Naive thymus-derived CD4-positive, alpha-beta T cell (primary cell): ENCODE results near the gene MYO1C. TPM values are rescaled to one million over a fixed set of nuclear protein-coding genes. Genes with fewer than 3 reads are reported as not detected.
A peak's percentile ranks its signal among the peaks of the same experiment; 100 is the strongest.

Experiments
- ATAC-seq: fragments of 150-1000 bp; cut with Tn5 transposase; 2 replicates; pipeline ENCODE4 v1.10.0; 2021; ENCODE audit warnings: mild to moderate bottlenecking, moderate library complexity
- CTCF ChIA-PET: fragments of 350-600 bp; sonication (Branson Sonifier 250); formaldehyde crosslinking; loops from one replicate; lab custom pipeline; 2021; ENCODE audit warnings: antibody characterized with exemption; lab: Charles Lee
- POLR2A ChIA-PET: fragments of 350-600 bp; sonication (Branson Sonifier 250); formaldehyde crosslinking; loops from one replicate; lab custom pipeline; 2021; ENCODE audit warnings: antibody characterized with exemption, inconsistent platforms; lab: Charles Lee
- DNase-seq, 9 donors: peaks; one replicate each; pipeline versions ENCODE4 v3.0.0 to v3.0.0-alpha.2; 2020 to 2022; ENCODE audit warnings: mixed read lengths in 1 of 9
- H3K27ac ChIP-seq: one replicate; pipeline ENCODE4 v1.7.0; 2013; ENCODE audit warnings: mild to moderate bottlenecking, low read depth, low read length, moderate library complexity
- H3K27me3 ChIP-seq, 2 donors: one replicate each; pipeline ENCODE4 v1.7.0; 2013; ENCODE audit warnings: low read length in 2 of 2, mild to moderate bottlenecking in 2 of 2, moderate library complexity in 2 of 2; ENCODE audit not compliant: control insufficient read depth in 2 of 2, insufficient read depth in 2 of 2
- H3K36me3 ChIP-seq, 3 experiments: 1 replicate in 2 of 3; 2 replicates in 1 of 3; pipeline ENCODE4 v1.7.0; 2013; ENCODE audit warnings: low read length in 3 of 3, mild to moderate bottlenecking in 3 of 3, moderate library complexity in 1 of 3; ENCODE audit not compliant: insufficient read depth in 3 of 3, control insufficient read depth in 2 of 3
- H3K4me1 ChIP-seq, 2 donors: one replicate each; pipeline ENCODE4 v1.7.0; 2013; ENCODE audit warnings: low read length in 2 of 2, mild to moderate bottlenecking in 2 of 2, moderate library complexity in 1 of 2; ENCODE audit not compliant: control insufficient read depth in 2 of 2, insufficient read depth in 2 of 2
- H3K4me3 ChIP-seq: 2 replicates; pipeline ENCODE4 v1.7.0; 2013; ENCODE audit warnings: mild to moderate bottlenecking, low read length
- H3K9me3 ChIP-seq, 3 experiments: 1 replicate in 2 of 3; 2 replicates in 1 of 3; pipeline ENCODE4 v1.7.0; 2013; ENCODE audit warnings: low read length in 3 of 3; ENCODE audit not compliant: control insufficient read depth in 2 of 3
- H3K27ac Mint-ChIP-seq, 9 donors: one replicate each; pipeline ENCODE4 v1.8.0; 2020 to 2022; ENCODE audit warnings: mixed read lengths in 9 of 9, mild to moderate bottlenecking in 8 of 9, moderate library complexity in 5 of 9, inconsistent platforms in 2 of 9
- H3K27me3 Mint-ChIP-seq, 5 donors: one replicate each; pipeline ENCODE4 v1.8.0; 2021 to 2022; ENCODE audit warnings: mixed read lengths in 5 of 5, mild to moderate bottlenecking in 1 of 5
- H3K36me3 Mint-ChIP-seq, 5 donors: one replicate each; pipeline ENCODE4 v1.8.0; 2020 to 2022; ENCODE audit warnings: mixed read lengths in 5 of 5, mild to moderate bottlenecking in 3 of 5, inconsistent platforms in 1 of 5
- H3K4me1 Mint-ChIP-seq, 7 donors: one replicate each; pipeline ENCODE4 v1.8.0; 2020 to 2022; ENCODE audit warnings: mixed read lengths in 7 of 7, mild to moderate bottlenecking in 3 of 7, inconsistent platforms in 1 of 7
- H3K4me3 Mint-ChIP-seq, 10 donors: one replicate each; pipeline ENCODE4 v1.8.0; 2020 to 2022; ENCODE audit warnings: mild to moderate bottlenecking in 10 of 10, mixed read lengths in 10 of 10, moderate library complexity in 6 of 10, inconsistent platforms in 2 of 10
- H3K9me3 Mint-ChIP-seq, 11 donors: one replicate each; pipeline ENCODE4 v1.8.0; 2020 to 2022; ENCODE audit warnings: mixed read lengths in 11 of 11, mild to moderate bottlenecking in 4 of 11, inconsistent platforms in 1 of 11, moderate library complexity in 1 of 11
- intact Hi-C, 2 donors: fragments of 100-400 bp; cut with micrococcal nuclease; formaldehyde crosslinking; loops; one replicate each; pipeline ENCODE4 v1.15.1; 2023
- polyA plus RNA-seq, 2 donors: library from polyadenylated mRNA; unstranded; fragments of 300-500 nt; fragmentation: Illumina TruSeq; gene quantifications; one replicate each; pipeline ENCODE4 v1.2.3, GENCODE V29; 2021
- total RNA-seq, 6 experiments: library from RNA in 5 of 6; stranded (reverse) in 5 of 6; gene quantifications; 1 replicate in 5 of 6; 2 replicates in 1 of 6; pipeline ENCODE4 v1.2.3 and lab custom pipeline; 2021 to 2026

MYO1C gene
- total and polyA plus RNA-seq, 7 experiments from 2014 or later: 4.4 to 37.0 (median 15.0) TPM

GRCh38 chr17:1484676-1485422 lies 7.6 kb downstream of the MYO1C start:
- POLR2A ChIA-PET: interaction anchor here (0.6 to 1.0 kb wide), 2 partner anchors 25 to 28 kb away, joined by 3 to 4 read pairs; partner anchors contain the start of gene CRK
- intact Hi-C loops: loop anchor here (1.0 to 10.0 kb wide), 2 partner anchors 29 to 160 kb away; partner anchors contain the start of genes CRK (in 1 of the 2), RILP (in 1 of the 2) and SCARF1 (in 1 of the 2)

DNA sequence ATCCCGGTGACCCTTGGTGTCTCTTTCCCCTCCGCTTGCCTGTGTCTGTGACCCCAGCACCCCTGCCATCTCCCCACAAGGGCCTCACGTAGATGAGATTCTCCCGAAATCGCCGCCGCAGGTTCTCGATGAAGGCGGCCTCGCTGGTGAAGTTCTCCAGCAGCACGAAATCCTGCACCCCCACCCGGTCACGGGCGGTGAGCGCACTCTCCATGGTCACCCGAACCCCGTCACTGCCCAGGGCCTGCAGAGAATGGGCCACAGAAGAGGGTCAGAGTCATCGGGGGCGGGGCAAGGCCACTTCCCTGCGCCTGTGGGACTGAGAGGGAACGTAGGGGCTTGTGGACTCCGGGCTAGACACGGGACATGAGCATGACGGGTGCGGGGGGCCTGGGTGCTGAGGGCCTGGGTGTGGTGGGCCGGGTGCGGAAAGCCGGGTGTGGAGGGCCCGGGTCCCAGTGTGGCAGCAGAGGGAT lies 8.4 kb downstream of the MYO1C start:
- Mint-ChIP-seq H3K9me3 (no peaks in the 10 kb centered on the region), H3K27me3 (no peaks in the 10 kb centered on the region), H3K36me3 (peaks cover 0 to 12% (median 0%) of the 10 kb centered on the region in 5 donors), H3K4me3 (peak overlapping the region in 8 of 10 donors; percentile 12 to 87 (median 78)), H3K27ac (peak overlapping the region in 6 of 9 donors; percentile 42 to 88 (median 69)), H3K4me1 (peaks cover 0 to 29% (median 22%) of the 10 kb centered on the region in 7 donors)
- Histone ChIP-seq H3K36me3 (peaks cover 0 to 5% (median 0%) of the 10 kb centered on the region in 3 experiments), H3K27ac (no peak overlapping the region), H3K9me3 (no peaks in the 10 kb centered on the region), H3K4me3 (no peak overlapping the region), H3K27me3 (no peaks in the 10 kb centered on the region), H3K4me1 (peaks cover 13 to 23% of the 10 kb centered on the region in 2 donors)
- ChIA-PET POLR2A (no interaction called here), CTCF (no interaction called here)
- DNase-seq (no peak), ATAC-seq (no peak)
- intact Hi-C loops: loop anchor here in 1 of 2 donors (10.0 kb wide), 1 partner anchor 161 kb away; the partner anchor contains the start of genes RILP and SCARF1

More at GRCh38 chr17:1484676-1485422, 7.6 kb downstream of the MYO1C start:
- Histone ChIP-seq H3K27ac (peak overlapping the region; percentile 76), H3K9me3 (no peaks in the 10 kb centered on the region), H3K27me3 (no peaks in the 10 kb centered on the region), H3K36me3 (no peaks in the 10 kb centered on the region), H3K4me1 (peaks cover 13 to 23% of the 10 kb centered on the region in 2 donors), H3K4me3 (peak overlapping the region; percentile 54)
- Mint-ChIP-seq H3K27me3 (no peaks in the 10 kb centered on the region), H3K36me3 (peaks cover 0 to 12% (median 0%) of the 10 kb centered on the region in 5 donors), H3K27ac (peak overlapping the region in 8 of 9 donors; percentile 73 to 89 (median 79)), H3K4me3 (peak overlapping the region; percentile 69 to 89 (median 84)), H3K9me3 (no peaks in the 10 kb centered on the region), H3K4me1 (peaks cover 0 to 33% (median 28%) of the 10 kb centered on the region in 7 donors)
- CTCF ChIA-PET: interaction anchor here (0.6 to 1.0 kb wide), 4 partner anchors 8 to 231 kb away, joined by 3 to 5 read pairs (median 3); partner anchors contain the start of gene INPP5K
- ATAC-seq (peak; percentile 59), DNase-seq (peak in 6 of 9 donors; percentile 22 to 81 (median 52))

- Mint-ChIP-seq H3K9me3 (no peaks in the 10 kb centered on the region), H3K4me1 (peaks cover 0 to 19% (median 14%) of the 10 kb centered on the region in 7 donors), H3K36me3 (peaks cover 0 to 14% (median 0%) of the 10 kb centered on the region in 5 donors), H3K4me3 (no peak overlapping the region), H3K27ac (peak overlapping the region in 2 of 9 donors; percentile 14 to 73), H3K27me3 (no peaks in the 10 kb centered on the region)
- intact Hi-C loops: loop anchor here in 1 of 2 donors (10.0 kb wide), 1 partner anchor 162 kb away; the partner anchor contains the start of genes RILP and SCARF1
- H3K27me3 ChIP-seq: no peaks in the 10 kb centered on the region
- DNase-seq: no peak
- peaks cover 13 to 16% of the 10 kb centered on the region in 2 donors for H3K4me1 ChIP-seq
- peaks cover 0 to 13% (median 0%) of the 10 kb centered on the region in 3 experiments for H3K36me3 ChIP-seq
- ChIA-PET CTCF (no interaction called here), POLR2A (no interaction called here)
- ATAC-seq: no peak
- no peak overlapping the region for H3K4me3 ChIP-seq
- H3K9me3 ChIP-seq: no peaks in the 10 kb centered on the region
- no peak overlapping the region for H3K27ac ChIP-seq
These were observed 9.8 kb downstream of the MYO1C start for GRCh38 chr17:1482680-1483079.

GRCh38 chr17:1481736-1482135 lies 10.8 kb downstream of the MYO1C start:
- no peaks in the 10 kb centered on the region for H3K9me3 Mint-ChIP-seq
- POLR2A ChIA-PET: no interaction called here
- H3K36me3 ChIP-seq: peaks cover 0 to 19% (median 0%) of the 10 kb centered on the region in 3 experiments
- H3K4me3 ChIP-seq: no peak overlapping the region
- no peaks in the 10 kb centered on the region for H3K9me3 ChIP-seq
- DNase-seq: no peak
- H3K27me3 ChIP-seq: no peaks in the 10 kb centered on the region
- ATAC-seq: no peak
- CTCF ChIA-PET: no interaction called here
- peaks cover 5 to 8% of the 10 kb centered on the region in 2 donors for H3K4me1 ChIP-seq
- H3K27ac ChIP-seq: no peak overlapping the region
- H3K4me1 Mint-ChIP-seq: peaks cover 0 to 13% (median 9%) of the 10 kb centered on the region in 7 donors
- intact Hi-C loops: loop anchor here in 1 of 2 donors (10.0 kb wide), 1 partner anchor 163 kb away; the partner anchor contains the start of genes RILP and SCARF1
- H3K4me3 Mint-ChIP-seq: peak overlapping the region in 1 of 10 donors; percentile 41
- H3K36me3 Mint-ChIP-seq: peaks cover 0 to 14% (median 0%) of the 10 kb centered on the region in 5 donors
- H3K27me3 Mint-ChIP-seq: no peaks in the 10 kb centered on the region
- peak overlapping the region in 3 of 9 donors; percentile 33 to 77 (median 36) for H3K27ac Mint-ChIP-seq

- no peaks in the 10 kb centered on the region for H3K27me3 ChIP-seq
- H3K4me3 ChIP-seq: no peak overlapping the region
- intact Hi-C loops: loop anchor here in 1 of 2 donors (10.0 kb wide), 1 partner anchor 164 kb away; the partner anchor contains the start of genes RILP and SCARF1
- H3K4me1 ChIP-seq: peaks cover 4 to 5% of the 10 kb centered on the region in 2 donors
- H3K27ac ChIP-seq: no peak overlapping the region
- Mint-ChIP-seq H3K9me3 (no peaks in the 10 kb centered on the region), H3K27ac (peak overlapping the region in 4 of 9 donors; percentile 22 to 67 (median 36)), H3K4me1 (peaks cover 0 to 11% (median 8%) of the 10 kb centered on the region in 7 donors), H3K36me3 (peaks cover 0 to 14% (median 0%) of the 10 kb centered on the region in 5 donors), H3K4me3 (no peak overlapping the region), H3K27me3 (no peaks in the 10 kb centered on the region)
- ATAC-seq: no peak
- CTCF ChIA-PET: no interaction called here
- peaks cover 0 to 19% (median 0%) of the 10 kb centered on the region in 3 experiments for H3K36me3 ChIP-seq
- DNase-seq: no peak
- POLR2A ChIA-PET: interaction anchor here (0.6 kb wide), 1 partner anchor 18 kb away, joined by 3 read pairs; no protein-coding TSS in a partner anchor
- H3K9me3 ChIP-seq: no peaks in the 10 kb centered on the region
These were observed 11.6 kb downstream of the MYO1C start for GRCh38 chr17:1480747-1481465.

- DNase-seq: no peak
- H3K36me3 ChIP-seq: peaks cover 0 to 19% (median 0%) of the 10 kb centered on the region in 3 experiments
- no peak overlapping the region for H3K27ac ChIP-seq
- POLR2A ChIA-PET: interaction anchor here (0.9 kb wide), 1 partner anchor 98 kb away, joined by 3 read pairs; no protein-coding TSS in a partner anchor
- peaks cover 0 to 13% (median 0%) of the 10 kb centered on the region in 5 donors for H3K36me3 Mint-ChIP-seq
- no peak overlapping the region for H3K4me3 Mint-ChIP-seq
- H3K9me3 ChIP-seq: no peaks in the 10 kb centered on the region
- ATAC-seq: no peak
- intact Hi-C loops: no loop called here
- H3K4me3 ChIP-seq: no peak overlapping the region
- no peaks in the 10 kb centered on the region for H3K27me3 ChIP-seq
- peaks cover 0 to 2% of the 10 kb centered on the region in 2 donors for H3K4me1 ChIP-seq
- CTCF ChIA-PET: no interaction called here
- no peak overlapping the region for H3K27ac Mint-ChIP-seq
- no peaks in the 10 kb centered on the region for H3K27me3 Mint-ChIP-seq
- H3K9me3 Mint-ChIP-seq: no peaks in the 10 kb centered on the region
- peaks cover 7 to 8% (median 7%) of the 10 kb centered on the region in 7 donors for H3K4me1 Mint-ChIP-seq
These were observed 14.1 kb downstream of the MYO1C start for GRCh38 chr17:1478418-1478817.
